HG03108 (cell line): ENCODE results near the gene NFKB2.
A peak's percentile ranks its signal among the peaks of the same experiment; 100 is the strongest.

Source experiments
- ATAC-seq: cut with Tn5 transposase; IDR thresholded peaks from one replicate; pipeline ENCODE4 v1.9.1; 2021; ENCODE audit warnings: moderate library complexity; ENCODE audit not compliant: unreplicated experiment

NFKB2 gene

GRCh38 chr10:102394079-102394800 lies 1.3 kb upstream of the NFKB2 start:
- ATAC-seq, result peak; percentile 77

- no peak for ATAC-seq
These were observed 605 bp upstream of the NFKB2 start for GRCh38 chr10:102394801-102395399.

- no peak for ATAC-seq
These were observed 779 bp downstream of the NFKB2 start for GRCh38 chr10:102396317-102396650.

GRCh38 chr10:102396730-102397151 lies 1.2 kb downstream of the NFKB2 start:
- no peak for ATAC-seq

- ATAC-seq, result no peak
These were observed 2.0 kb downstream of the NFKB2 start for GRCh38 chr10:102397222-102398171.

- no peak for ATAC-seq
These were observed 2.9 kb downstream of the NFKB2 start for GRCh38 chr10:102398172-102399020.

- peak; percentile 38 for ATAC-seq
These were observed 3.9 kb downstream of the NFKB2 start for GRCh38 chr10:102399217-102400021.

GRCh38 chr10:102400076-102400475 lies 4.6 kb downstream of the NFKB2 start:
- no peak for ATAC-seq

GRCh38 chr10:102400598-102401341 lies 5.3 kb downstream of the NFKB2 start:
- no peak for ATAC-seq

GRCh38 chr10:102401342-102401654 lies 5.8 kb downstream of the NFKB2 start:
- ATAC-seq, result no peak

GRCh38 chr10:102401735-102402511 lies 6.4 kb downstream of the NFKB2 start:
- no peak for ATAC-seq

GRCh38 chr10:102402512-102402896 lies 7.0 kb downstream of the NFKB2 start:
- ATAC-seq, result no peak

GRCh38 chr10:102403115-102403514 lies 7.6 kb downstream of the NFKB2 start:
- no peak for ATAC-seq

- ATAC-seq, result no peak
These were observed 9.0 kb downstream of the NFKB2 start for GRCh38 chr10:102404361-102405107.

GRCh38 chr10:102405108-102405571 lies 9.6 kb downstream of the NFKB2 start:
- ATAC-seq, result no peak

- no peak for ATAC-seq
These were observed 10.1 kb downstream of the NFKB2 start for GRCh38 chr10:102405632-102406031.

GRCh38 chr10:102406815-102407214 lies 11.3 kb downstream of the NFKB2 start:
- no peak for ATAC-seq
